ENCODE data around the gene ALKAL2. TPM values are rescaled to one million over a fixed set of nuclear protein-coding genes. Genes with fewer than 3 reads are reported as not detected.

ALKAL2 gene
- total RNA-seq, 1 experiment from 2014 or later = not detected

DNA sequence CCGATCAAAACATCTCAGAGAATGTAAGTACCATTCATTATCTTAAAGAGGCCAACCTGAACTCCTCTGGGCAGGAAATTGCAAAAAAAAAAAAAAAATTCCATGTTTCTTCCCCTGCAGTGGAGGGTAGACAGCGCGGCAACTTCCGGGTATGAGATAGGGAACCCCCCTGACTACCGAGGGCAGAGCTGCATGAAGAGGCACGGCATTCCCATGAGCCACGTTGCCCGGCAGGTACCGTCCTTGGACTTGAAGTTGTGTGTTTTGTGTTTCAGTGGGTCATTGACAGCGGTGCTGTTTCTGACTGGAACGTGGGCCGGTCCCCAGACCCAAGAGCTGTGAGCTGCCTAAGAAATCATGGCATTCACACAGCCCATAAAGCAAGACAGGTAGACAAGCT, 16.0 kb downstream of the ALKAL2 start:
- no peak for DNase-seq (ENCODE audit: low spot score)

GRCh38 chr2:270861-271260, 17.0 kb downstream of the ALKAL2 start:
- no peak for DNase-seq (ENCODE audit: low spot score)

GRCh38 chr2:269356-270030, 18.4 kb downstream of the ALKAL2 start:
- DNase-seq (ENCODE audit: low spot score) = no peak

GRCh38 chr2:268323-268722, 19.6 kb downstream of the ALKAL2 start:
- DNase-seq (ENCODE audit: low spot score) = no peak

GRCh38 chr2:264493-265468, 23.1 kb downstream of the ALKAL2 start, which contains the start of gene ACP1:
Gene ACP1, plus strand, starts transcription at chr2:264947. Its CDS starts 18 bp downstream, at chr2:264965.
- peak; percentile 88 for DNase-seq (ENCODE audit: low spot score)

DNA sequence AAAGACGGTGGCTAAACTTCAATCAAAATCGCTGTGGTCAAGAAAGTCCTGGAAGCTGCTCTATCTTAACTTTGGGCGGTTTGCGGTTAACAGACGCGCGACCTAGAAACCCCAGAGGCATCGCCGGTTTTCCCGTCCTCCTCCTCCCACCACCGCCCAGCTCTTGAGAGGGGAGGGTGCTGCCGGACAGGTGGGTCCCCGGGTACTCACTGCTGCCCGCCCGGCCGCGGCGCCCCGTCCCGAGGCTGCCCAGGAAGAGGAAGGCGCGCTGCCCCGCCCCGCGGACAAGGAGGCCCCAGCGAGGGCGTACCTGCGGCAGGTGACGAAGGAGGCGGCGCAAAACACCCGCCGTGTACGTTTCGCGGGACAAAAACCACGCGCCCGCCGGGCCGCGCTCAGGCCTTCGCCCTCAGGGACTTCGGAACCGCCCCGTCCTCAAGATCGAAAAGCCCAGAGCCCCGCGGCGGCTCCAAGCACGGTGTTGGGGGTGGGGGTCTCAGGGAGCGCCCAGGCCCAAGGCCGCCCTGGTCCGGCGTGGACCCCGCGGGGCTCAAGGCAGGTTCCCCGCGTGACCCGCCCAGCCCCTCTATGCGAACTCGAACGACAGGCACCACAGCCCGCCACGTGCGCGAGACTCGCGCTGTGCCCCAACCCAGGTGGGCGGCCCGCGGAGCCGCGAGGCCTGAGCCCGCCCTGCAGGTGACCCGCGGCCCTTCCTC, 24.0 kb downstream of the ALKAL2 start, which contains the start of gene SH3YL1:
Gene SH3YL1, minus strand, starts transcription at position 259 of the 719 bp plus-strand sequence. Its CDS starts 48 bp downstream, at position 211.
- DNase-seq (ENCODE audit: low spot score) = no peak

DNA sequence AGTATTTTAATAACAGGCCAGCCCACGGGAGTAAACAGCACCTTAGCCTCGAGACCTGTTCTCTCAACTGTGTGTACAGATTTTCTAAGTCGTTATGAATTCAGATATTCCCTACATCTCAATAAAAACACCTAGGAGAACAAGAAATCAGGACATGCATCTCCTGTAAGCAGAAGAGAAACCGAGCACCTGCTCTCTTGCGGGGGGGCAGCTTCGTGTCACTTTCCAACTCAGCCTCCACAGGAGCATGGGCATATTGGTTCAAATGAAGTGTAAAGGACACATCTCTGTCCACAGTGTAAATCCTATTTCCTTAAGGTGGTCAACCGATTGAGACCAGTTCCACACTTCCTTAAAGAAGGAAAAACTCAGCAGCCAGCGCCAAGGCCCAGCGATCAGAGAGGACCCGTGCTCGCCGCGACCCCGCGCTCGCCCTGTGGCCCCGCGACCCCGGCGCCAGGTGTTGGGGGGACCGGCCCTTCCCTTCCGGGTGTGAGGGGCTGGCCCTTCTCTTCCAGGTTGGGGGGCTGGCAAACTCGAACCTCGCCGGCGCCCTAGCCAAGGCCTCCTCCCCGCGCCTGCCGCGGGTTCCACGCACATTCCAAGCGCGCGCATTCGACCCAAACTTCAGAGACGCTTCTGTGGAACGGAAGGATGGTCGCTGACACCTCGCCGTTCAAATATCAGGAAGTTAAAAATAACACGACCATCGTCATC, 24.7 kb downstream of the ALKAL2 start:
- DNase-seq (ENCODE audit: low spot score) = no peak

DNA sequence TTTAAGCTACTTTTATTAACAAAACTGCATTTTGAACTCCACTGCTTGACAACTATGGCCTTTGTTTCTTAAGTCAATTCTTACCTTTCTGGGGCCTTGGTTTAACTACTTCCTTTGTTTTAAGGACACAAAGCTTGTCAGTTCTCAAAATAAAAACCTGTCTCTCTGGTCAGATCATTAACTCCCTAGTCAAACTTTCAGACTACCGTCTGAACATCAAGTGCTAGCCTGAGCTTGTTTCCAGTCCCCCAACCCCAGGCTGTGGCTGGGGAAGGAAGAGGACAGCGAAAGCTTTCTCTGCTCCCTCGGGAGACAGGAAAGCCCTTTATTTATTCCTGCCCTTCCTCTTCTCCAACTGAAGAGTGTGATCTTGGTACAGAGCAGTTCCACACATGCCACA, 25.8 kb downstream of the ALKAL2 start:
- no peak for DNase-seq (ENCODE audit: low spot score)

DNA sequence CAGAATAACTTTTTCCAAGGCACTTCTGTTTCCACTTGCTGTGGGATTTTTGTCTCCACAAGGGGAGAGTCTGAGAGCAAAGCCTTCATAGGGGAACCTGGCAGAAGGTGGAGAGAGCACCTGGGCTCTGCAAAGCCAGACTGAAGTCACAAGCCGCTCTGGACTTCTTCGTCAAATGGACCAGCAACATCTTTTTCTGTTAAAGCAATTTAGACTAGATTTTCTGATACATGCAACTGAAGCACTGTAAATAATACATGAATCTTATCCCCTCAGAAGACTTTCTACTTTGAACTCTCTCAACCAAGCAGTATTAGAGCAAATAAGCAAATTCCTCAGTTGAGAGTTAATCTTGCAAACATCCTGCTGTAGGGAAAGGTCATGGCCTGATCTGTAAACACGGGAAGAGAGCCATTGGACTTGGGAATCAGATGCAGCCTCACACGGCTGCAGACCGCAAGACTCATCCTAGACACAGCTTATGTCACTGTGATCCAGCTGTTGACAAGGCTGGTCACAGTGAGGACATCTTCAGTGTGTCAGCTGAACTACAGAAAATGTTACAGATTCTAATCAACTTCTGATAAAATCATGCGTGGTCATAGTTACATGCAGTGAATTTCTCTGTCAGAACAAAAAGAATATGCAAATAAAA, 27.3 kb downstream of the ALKAL2 start:
- DNase-seq (ENCODE audit: low spot score) = no peak

DNA sequence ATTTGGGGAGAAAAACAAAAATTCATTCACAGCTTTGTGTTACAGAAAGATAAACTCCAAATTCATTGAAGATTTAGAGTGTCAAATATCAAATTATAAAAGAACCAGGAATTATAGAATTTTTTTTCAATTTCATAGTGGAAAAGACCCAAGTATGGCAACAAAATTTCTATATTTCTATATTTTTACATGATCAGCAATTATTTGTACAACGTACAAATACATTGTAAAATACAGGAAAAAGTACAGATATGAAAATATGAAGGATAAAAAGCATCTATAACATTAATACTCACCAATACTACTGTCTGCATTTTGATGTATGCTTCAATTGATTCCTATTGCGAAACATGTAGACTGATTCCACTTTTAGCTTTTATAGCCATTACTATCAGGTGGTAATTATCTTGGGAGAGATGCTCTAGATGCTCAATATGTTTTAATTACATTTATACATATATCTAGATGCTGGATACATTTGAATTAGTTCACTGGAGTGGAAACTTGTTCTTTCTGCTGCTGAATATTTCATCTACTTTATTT, 28.0 kb downstream of the ALKAL2 start:
- DNase-seq (ENCODE audit: low spot score) = no peak

- DNase-seq (ENCODE audit: low spot score) = no peak
These were observed 29.0 kb downstream of the ALKAL2 start for GRCh38 chr2:258933-259332.

- DNase-seq (ENCODE audit: low spot score) = no peak
These were observed 30.0 kb downstream of the ALKAL2 start for GRCh38 chr2:257842-258241.

GRCh38 chr2:257429-257828, 30.5 kb downstream of the ALKAL2 start:
- DNase-seq (ENCODE audit: low spot score) = no peak

GRCh38 chr2:256094-256493, 31.8 kb downstream of the ALKAL2 start:
- no peak for DNase-seq (ENCODE audit: low spot score)

- no peak for DNase-seq (ENCODE audit: low spot score)
These were observed 32.7 kb downstream of the ALKAL2 start for GRCh38 chr2:255195-255594.

DNA sequence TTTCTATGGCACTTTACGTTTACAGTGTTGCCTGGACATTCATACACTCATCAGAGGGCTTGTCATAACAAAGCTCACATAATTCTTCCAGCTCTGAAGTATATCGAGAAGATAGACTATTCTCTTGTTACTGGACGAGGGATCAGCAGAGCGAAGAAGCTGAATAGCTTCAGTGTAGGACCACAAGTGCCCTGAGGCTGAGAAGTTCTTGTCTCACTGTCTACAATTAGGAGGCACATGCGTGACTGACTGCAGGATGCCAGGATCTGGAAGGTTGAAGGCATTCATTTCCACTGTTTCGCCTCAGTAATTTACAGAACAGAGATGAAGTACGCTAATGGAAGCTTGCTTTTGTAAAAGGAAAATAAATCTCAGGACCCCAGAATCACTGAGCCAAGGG, 33.6 kb downstream of the ALKAL2 start:
- DNase-seq (ENCODE audit: low spot score) = no peak

DNA sequence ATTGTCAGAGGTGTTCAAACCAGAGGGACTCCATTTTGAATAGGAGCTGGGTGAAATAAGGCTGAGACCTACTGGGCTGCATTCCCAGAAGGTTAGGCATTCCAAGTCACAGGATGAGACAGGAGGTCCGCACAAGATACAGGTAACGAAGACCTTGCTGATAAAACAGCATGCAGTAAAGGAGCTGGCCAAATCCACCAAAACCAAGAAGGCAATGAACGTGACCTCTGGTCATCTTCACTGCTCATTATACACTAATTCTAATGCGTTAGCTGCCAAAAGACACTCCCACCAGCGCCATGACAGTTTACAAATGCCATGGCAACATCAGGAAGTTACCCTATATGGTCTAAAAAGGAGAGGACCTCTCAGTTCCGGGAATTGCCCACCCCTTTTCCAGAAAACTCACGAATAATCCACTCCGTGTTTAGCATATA, 34.7 kb downstream of the ALKAL2 start:
- DNase-seq (ENCODE audit: low spot score) = no peak

GRCh38 chr2:252001-252602, 35.8 kb downstream of the ALKAL2 start:
- no peak for DNase-seq (ENCODE audit: low spot score)

DNA sequence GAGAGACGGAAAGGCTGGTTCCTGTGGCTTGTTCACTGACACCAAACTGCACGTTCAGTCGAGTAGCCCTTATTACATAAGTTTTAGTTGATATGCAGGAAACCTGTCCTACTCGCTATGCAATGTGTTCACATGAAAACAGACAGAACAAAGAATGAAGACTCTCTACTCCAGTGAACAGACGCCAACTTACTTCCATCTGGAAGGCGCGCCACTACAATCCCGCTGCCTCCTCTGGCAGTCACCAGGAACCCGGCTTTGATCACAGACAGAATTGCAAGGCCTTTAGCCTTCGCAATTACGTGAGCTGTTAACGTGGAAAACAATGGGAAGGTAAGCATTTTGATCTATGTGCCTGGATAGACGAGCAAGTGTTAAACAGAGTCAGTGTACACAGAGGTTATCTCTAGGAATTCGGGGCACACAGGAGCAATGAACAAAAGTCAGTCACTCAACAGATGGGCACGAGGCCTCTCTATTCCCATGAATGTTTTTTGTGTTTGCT, 38.3 kb downstream of the ALKAL2 start:
- DNase-seq (ENCODE audit: low spot score) = no peak

DNA sequence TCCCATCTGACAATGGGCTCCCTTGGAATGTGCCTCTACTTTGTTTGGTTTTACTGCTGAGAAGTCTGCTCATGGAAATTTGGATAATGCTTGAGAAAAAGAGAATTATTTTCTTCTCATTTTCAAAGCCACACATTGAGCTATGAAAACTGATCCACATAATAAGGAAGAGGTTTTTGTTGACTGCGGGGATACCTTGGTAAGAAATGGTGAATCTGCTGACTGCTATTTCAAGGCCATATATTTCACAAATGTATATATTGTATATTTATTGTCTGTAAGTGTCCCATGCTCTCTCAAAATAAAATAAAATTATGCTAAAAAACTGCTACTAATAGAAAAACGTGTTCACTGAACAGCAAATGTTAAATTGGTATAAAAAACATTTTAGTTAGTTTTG, 39.2 kb downstream of the ALKAL2 start:
- no peak for DNase-seq (ENCODE audit: low spot score)
